ENCODE data around the gene RFT1. TPM values are rescaled to one million over a fixed set of nuclear protein-coding genes. Genes with fewer than 3 reads are reported as not detected.

Gene RFT1
- total RNA-seq, 5 donors from 2014 or later (not counting 1 experiment from before 2014, with no cell fraction given), result 14.4 to 27.8 (median 26.6) TPM

DNA sequence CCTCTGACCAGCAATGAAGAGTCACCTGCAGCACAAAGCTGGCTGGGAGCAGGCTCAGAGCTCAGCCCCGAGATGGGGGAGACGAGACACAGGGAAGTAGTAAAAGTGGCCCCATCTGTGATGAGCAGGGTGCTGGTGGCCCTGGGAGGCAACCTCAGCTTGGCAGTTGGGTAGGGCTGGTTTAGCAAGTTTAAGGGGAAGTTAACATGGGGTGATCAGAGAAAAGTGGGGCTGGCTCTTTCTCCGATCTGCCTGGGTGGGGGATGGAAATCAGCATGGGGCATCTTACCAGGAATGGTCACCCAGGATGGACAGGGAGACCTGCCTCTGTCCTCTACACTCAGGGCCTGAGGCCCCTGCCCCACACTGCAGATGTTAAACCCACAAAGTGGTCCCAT is 54.5 kb downstream of the RFT1 start:
- Mint-ChIP-seq H3K9me3 (no peaks in the 10 kb centered on the region), H3K4me1 (peaks cover 17 to 19% (median 17%) of the 10 kb centered on the region in 3 donors), H3K36me3 (peaks cover 8% of the 10 kb centered on the region), H3K27me3 (no peaks in the 10 kb centered on the region), H3K27ac (peak overlapping the region in 1 of 2 donors; percentile 23), H3K4me3 (no peak overlapping the region)
- H3K36me3 ChIP-seq (ENCODE audit: control insufficient read depth in 2 of 2, extremely low read depth in 1 of 2, insufficient read depth in 1 of 2, low read length in 1 of 2), result peaks cover 0 to 4% of the 10 kb centered on the region in 2 donors
- WGBS (ENCODE audit: insufficient coverage), result 96% methylated on average over 3 of the region's 3 CpGs
- peaks cover 8 to 26% of the 10 kb centered on the region in 2 experiments for H3K4me1 ChIP-seq (ENCODE audit: control insufficient read depth in 1 of 2, extremely low read depth in 1 of 2, insufficient read depth in 2 of 2, low read length in 2 of 2)
- DNase-seq (no peak), ATAC-seq (replicated peaks in 1 of 4) (no peak)
- H3K4me3 ChIP-seq (ENCODE audit: control insufficient read depth in 1 of 2, extremely low read depth in 1 of 2, low read length in 1 of 2), result no peak overlapping the region
- no peaks in the 10 kb centered on the region for H3K27me3 ChIP-seq (replicated peaks in 1 of 2; ENCODE audit: control insufficient read depth in 2 of 2, extremely low read depth in 1 of 2, insufficient read depth in 2 of 2, low read length in 1 of 2)
- ChIA-PET CTCF (interaction anchor here in 1 of 2 donors (0.5 kb wide), 1 partner anchor 346 kb away, joined by 8 read pairs; no protein-coding TSS in a partner anchor), POLR2A (interaction anchor here in 1 of 2 donors (0.5 kb wide), 1 partner anchor 441 kb away, joined by 6 read pairs; no protein-coding TSS in a partner anchor)
- H3K27ac ChIP-seq (ENCODE audit: low read length), result no peak overlapping the region
- H3K9me3 ChIP-seq, result no peaks in the 10 kb centered on the region

DNA sequence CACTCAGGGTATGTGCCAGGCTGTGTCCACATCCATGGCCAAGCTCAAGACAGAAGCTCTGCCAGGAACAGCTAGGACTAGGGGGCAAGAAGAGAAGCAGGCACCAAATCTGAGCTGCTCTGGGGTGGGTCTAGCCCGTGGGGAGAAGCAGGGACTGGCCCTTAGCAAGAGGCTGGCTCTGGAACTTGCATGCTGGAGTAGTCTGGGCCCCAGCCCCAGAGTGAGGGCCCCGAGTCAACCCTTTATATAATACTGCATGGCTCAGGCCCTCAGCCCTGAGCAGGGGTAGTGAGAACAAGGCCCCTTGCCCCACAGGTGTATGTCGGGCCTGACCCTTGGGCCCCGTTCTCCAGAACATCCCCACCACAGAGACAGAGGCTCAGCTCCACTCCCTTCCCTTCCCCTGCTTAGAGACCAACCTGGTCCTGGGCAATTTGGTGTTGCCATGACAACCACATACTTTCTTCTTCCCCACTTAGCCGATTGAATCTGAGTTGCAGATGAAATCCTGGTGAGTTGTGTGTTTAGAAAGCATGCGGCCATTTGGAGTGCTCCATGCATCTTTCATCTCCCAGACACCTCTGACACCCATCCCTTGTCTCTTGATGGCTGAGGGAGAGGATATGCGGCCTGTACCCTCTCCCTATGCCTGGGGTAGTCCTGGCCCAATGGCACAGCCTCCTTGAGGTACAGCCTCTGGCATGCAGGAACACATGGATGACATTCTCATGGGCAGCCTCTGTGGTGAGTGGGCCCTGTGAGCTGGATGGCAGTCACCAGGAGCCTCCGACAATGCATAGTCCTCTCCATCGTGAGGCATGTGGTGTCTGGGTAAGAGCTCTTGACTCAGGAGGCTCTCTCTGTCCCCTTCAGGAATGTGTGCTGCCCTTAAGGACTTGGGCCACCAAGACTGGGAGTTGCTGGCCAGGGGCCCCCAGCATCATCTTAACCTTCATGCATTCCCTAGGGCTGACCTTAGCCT is 55.2 kb downstream of the RFT1 start:
- no peak overlapping the region for H3K27ac ChIP-seq (ENCODE audit: low read length)
- Mint-ChIP-seq H3K9me3 (no peaks in the 10 kb centered on the region), H3K4me1 (peaks cover 17 to 19% (median 17%) of the 10 kb centered on the region in 3 donors), H3K27ac (peak overlapping the region in 1 of 2 donors; percentile 64), H3K27me3 (no peaks in the 10 kb centered on the region), H3K4me3 (peak overlapping the region in 1 of 3 donors; percentile 96), H3K36me3 (peaks cover 8% of the 10 kb centered on the region)
- H3K27me3 ChIP-seq (replicated peaks in 1 of 2; ENCODE audit: control insufficient read depth in 2 of 2, extremely low read depth in 1 of 2, insufficient read depth in 2 of 2, low read length in 1 of 2), result no peaks in the 10 kb centered on the region
- H3K9me3 ChIP-seq, result no peaks in the 10 kb centered on the region
- no peak for ATAC-seq (replicated peaks in 1 of 4)
- POLR2A ChIA-PET, result interaction anchor here in 1 of 2 donors (0.6 kb wide), 1 partner anchor 355 kb away, joined by 4 read pairs; no protein-coding TSS in a partner anchor
- no peak overlapping the region for H3K4me3 ChIP-seq (ENCODE audit: control insufficient read depth in 1 of 2, extremely low read depth in 1 of 2, low read length in 1 of 2)
- DNase-seq, result no peak
- 92% methylated on average over 6 of the region's 9 CpGs for WGBS (ENCODE audit: insufficient coverage)
- peaks cover 0 to 4% of the 10 kb centered on the region in 2 donors for H3K36me3 ChIP-seq (ENCODE audit: control insufficient read depth in 2 of 2, extremely low read depth in 1 of 2, insufficient read depth in 1 of 2, low read length in 1 of 2)
- H3K4me1 ChIP-seq (ENCODE audit: control insufficient read depth in 1 of 2, extremely low read depth in 1 of 2, insufficient read depth in 2 of 2, low read length in 2 of 2), result peaks cover 8 to 26% of the 10 kb centered on the region in 2 experiments
- CTCF ChIA-PET, result interaction anchor here in 1 of 2 donors (0.5 to 1.2 kb wide), 2 partner anchors 224 to 345 kb away, joined by 3 to 8 read pairs; no protein-coding TSS in a partner anchor

DNA sequence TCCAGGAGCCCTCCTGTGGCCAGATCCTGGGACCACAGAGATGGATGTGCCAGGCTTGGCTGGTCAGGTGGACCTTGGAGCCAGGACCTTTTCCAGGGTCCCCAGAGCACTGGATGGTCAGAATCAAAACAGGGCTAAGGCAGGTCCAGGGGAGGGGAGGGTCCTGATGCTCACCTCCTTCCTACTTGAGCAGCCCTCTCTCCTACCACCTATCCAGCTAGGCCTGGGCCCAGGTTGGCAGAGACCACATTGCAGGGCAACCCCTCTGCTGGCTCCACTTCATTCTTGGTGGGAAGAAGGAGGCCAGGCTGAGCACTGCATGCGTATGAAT is 55.9 kb downstream of the RFT1 start:
- DNase-seq (no peak), ATAC-seq (replicated peaks in 1 of 4) (no peak)
- Mint-ChIP-seq H3K27me3 (no peaks in the 10 kb centered on the region), H3K9me3 (no peaks in the 10 kb centered on the region), H3K4me3 (peak overlapping the region in 1 of 3 donors; percentile 96), H3K36me3 (peaks cover 8% of the 10 kb centered on the region), H3K27ac (peak overlapping the region; percentile 30 to 64), H3K4me1 (peaks cover 17 to 19% (median 17%) of the 10 kb centered on the region in 3 donors)
- H3K4me3 ChIP-seq (ENCODE audit: control insufficient read depth in 1 of 2, extremely low read depth in 1 of 2, low read length in 1 of 2), result no peak overlapping the region
- peaks cover 8 to 26% of the 10 kb centered on the region in 2 experiments for H3K4me1 ChIP-seq (ENCODE audit: control insufficient read depth in 1 of 2, extremely low read depth in 1 of 2, insufficient read depth in 2 of 2, low read length in 2 of 2)
- ChIA-PET POLR2A (interaction anchor here in 1 of 2 donors (0.6 kb wide), 1 partner anchor 355 kb away, joined by 4 read pairs; no protein-coding TSS in a partner anchor), CTCF (interaction anchor here in 1 of 2 donors (1.2 kb wide), 1 partner anchor 223 kb away, joined by 3 read pairs; no protein-coding TSS in a partner anchor)
- H3K27me3 ChIP-seq (replicated peaks in 1 of 2; ENCODE audit: control insufficient read depth in 2 of 2, extremely low read depth in 1 of 2, insufficient read depth in 2 of 2, low read length in 1 of 2), result peaks cover 0 to 3% of the 10 kb centered on the region in 2 experiments
- no peak overlapping the region for H3K27ac ChIP-seq (ENCODE audit: low read length)
- WGBS (ENCODE audit: insufficient coverage), result 88% methylated on average over 1 of the region's 1 CpG
- no peaks in the 10 kb centered on the region for H3K9me3 ChIP-seq
- H3K36me3 ChIP-seq (ENCODE audit: control insufficient read depth in 2 of 2, extremely low read depth in 1 of 2, insufficient read depth in 1 of 2, low read length in 1 of 2), result peaks cover 0 to 4% of the 10 kb centered on the region in 2 donors

DNA sequence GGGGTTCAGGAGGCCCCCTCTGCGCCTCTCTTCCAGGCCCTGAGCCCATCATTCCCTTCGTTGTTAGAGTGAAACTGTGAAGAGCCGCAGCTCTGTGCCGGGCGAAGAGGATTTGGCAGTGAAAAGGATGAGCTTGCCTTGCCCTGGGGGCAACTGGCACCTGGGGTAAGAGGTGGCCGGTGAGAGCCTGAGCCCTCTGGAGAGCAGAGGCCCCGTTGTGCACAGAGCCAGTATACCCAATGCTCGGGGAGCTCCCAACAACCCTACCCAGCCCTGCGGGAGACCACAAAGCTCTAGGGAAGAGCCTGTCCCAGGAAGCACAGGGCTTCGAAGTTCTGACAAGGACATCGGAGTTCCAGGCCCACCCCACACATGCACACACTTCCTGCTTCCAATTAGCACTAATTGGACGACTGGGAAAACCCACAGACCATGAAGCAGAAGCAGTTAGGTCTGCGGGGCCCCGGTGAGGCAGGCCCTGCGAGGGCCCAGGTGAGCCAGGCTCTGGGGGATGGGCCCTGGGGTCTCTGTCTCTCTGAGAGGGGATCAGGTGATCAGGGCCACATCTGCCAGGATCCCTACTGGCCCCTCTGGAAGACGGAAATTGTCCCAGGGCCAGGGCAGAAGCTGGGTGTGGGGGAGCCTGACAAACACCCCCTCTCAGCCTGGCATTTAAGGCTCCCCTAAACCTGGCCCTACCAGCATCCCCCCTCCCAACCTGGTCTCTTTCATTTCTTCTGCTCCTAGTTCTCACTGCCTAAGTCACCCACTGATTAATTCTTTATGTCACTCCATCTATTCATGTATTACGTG is 56.5 kb downstream of the RFT1 start:
- peak overlapping the region; percentile 87 to 94 for H3K27ac Mint-ChIP-seq
- ChIA-PET POLR2A (interaction anchor here in 1 of 2 donors (0.6 kb wide), 2 partner anchors 100 to 354 kb away, joined by 3 to 4 read pairs; no protein-coding TSS in a partner anchor), CTCF (interaction anchor here (0.5 to 1.2 kb wide), 3 partner anchors 115 to 223 kb away, joined by 3 to 8 read pairs (median 8); no protein-coding TSS in a partner anchor)
- WGBS (ENCODE audit: insufficient coverage), result 82% methylated on average over 15 of the region's 17 CpGs
- ATAC-seq (replicated peaks in 1 of 4) (no peak), DNase-seq (no peak)
- Histone ChIP-seq H3K4me3 (ENCODE audit: control insufficient read depth in 1 of 2, extremely low read depth in 1 of 2, low read length in 1 of 2) (peak overlapping the region; percentile 57 to 86), H3K4me1 (ENCODE audit: control insufficient read depth in 1 of 2, extremely low read depth in 1 of 2, insufficient read depth in 2 of 2, low read length in 2 of 2) (peaks cover 8 to 26% of the 10 kb centered on the region in 2 experiments), H3K27me3 (replicated peaks in 1 of 2; ENCODE audit: control insufficient read depth in 2 of 2, extremely low read depth in 1 of 2, insufficient read depth in 2 of 2, low read length in 1 of 2) (peaks cover 0 to 3% of the 10 kb centered on the region in 2 experiments), H3K27ac (ENCODE audit: low read length) (peak overlapping the region; percentile 56), H3K36me3 (ENCODE audit: control insufficient read depth in 2 of 2, extremely low read depth in 1 of 2, insufficient read depth in 1 of 2, low read length in 1 of 2) (peaks cover 0 to 4% of the 10 kb centered on the region in 2 donors), H3K9me3 (no peaks in the 10 kb centered on the region)
- H3K36me3 Mint-ChIP-seq, result peaks cover 8% of the 10 kb centered on the region
- H3K4me1 Mint-ChIP-seq, result peaks cover 17 to 19% (median 17%) of the 10 kb centered on the region in 3 donors
- peak overlapping the region; percentile 90 to 96 (median 91) for H3K4me3 Mint-ChIP-seq
- H3K27me3 Mint-ChIP-seq, result no peaks in the 10 kb centered on the region
- H3K9me3 Mint-ChIP-seq, result no peaks in the 10 kb centered on the region

DNA sequence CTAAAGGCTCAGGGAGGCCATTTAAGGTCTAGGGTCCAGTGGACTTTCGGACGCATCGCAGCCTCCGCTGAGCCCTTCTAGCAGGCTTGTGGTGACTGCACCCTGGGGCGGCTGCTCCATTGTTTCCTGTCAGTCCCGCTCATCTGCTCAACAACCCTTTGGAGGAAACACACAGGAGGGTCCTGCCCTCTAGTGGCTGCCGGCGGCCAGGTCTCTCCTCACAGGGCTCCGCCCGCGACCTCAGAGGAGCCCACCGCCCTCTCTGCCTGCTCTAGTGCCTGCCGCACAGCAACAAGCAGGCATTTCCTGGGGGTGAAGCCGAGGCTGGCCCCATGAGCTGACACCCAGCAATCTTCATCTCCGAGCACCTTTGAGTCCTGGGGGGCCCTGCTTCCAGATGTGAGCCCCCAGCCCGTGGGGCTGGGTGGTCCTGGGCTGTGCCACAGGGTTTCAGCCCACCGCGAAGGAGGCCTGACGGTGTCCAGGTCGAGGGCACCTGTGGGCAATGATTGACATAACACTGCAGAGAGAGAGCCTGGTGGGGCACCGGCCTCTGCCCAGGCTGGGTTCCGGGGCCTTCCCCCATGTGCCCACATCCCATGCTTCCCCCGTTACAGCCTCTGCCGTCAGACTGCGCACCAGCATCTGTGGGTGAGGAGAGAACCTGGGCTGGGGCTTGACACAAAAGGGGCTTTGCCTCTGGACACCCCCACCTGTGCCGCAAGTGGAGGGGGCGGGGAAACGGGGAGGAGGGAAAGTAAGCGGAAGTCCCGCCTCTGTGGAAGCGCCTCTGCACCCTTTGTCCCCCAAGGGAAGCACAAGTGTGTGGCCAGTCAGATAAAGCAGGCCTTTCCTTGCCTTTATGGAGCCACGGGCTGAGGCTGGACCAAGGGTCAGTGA is 57.3 kb downstream of the RFT1 start:
- Mint-ChIP-seq H3K4me1 (peaks cover 17 to 19% (median 17%) of the 10 kb centered on the region in 3 donors), H3K27ac (peak overlapping the region; percentile 87 to 94), H3K27me3 (no peaks in the 10 kb centered on the region), H3K9me3 (no peaks in the 10 kb centered on the region), H3K36me3 (peaks cover 8% of the 10 kb centered on the region), H3K4me3 (peak overlapping the region; percentile 90 to 96 (median 91))
- no peaks in the 10 kb centered on the region for H3K9me3 ChIP-seq
- 2% methylated on average over 23 of the region's 32 CpGs for WGBS (ENCODE audit: insufficient coverage)
- peaks cover 0 to 4% of the 10 kb centered on the region in 2 experiments for H3K27me3 ChIP-seq (replicated peaks in 1 of 2; ENCODE audit: control insufficient read depth in 2 of 2, extremely low read depth in 1 of 2, insufficient read depth in 2 of 2, low read length in 1 of 2)
- H3K27ac ChIP-seq (ENCODE audit: low read length), result peak overlapping the region; percentile 56
- H3K4me1 ChIP-seq (ENCODE audit: control insufficient read depth in 1 of 2, extremely low read depth in 1 of 2, insufficient read depth in 2 of 2, low read length in 2 of 2), result peaks cover 8 to 26% of the 10 kb centered on the region in 2 experiments
- peak; percentile 89 to 98 (median 94) for ATAC-seq (replicated peaks in 1 of 4)
- DNase-seq, result peak; percentile 81 to 94 (median 89)
- H3K36me3 ChIP-seq (ENCODE audit: control insufficient read depth in 2 of 2, extremely low read depth in 1 of 2, insufficient read depth in 1 of 2, low read length in 1 of 2), result peaks cover 0 to 2% of the 10 kb centered on the region in 2 donors
- H3K4me3 ChIP-seq (ENCODE audit: control insufficient read depth in 1 of 2, extremely low read depth in 1 of 2, low read length in 1 of 2), result peak overlapping the region; percentile 57 to 86
- POLR2A ChIA-PET, result no interaction called here
- CTCF ChIA-PET, result interaction anchor here in 1 of 2 donors (0.6 to 1.1 kb wide), 3 partner anchors 49 to 194 kb away, joined by 3 to 8 read pairs (median 4); no protein-coding TSS in a partner anchor

Data from T-cell (primary cell).